ENCODE measurements around the gene ADAMTS14.

DNA sequence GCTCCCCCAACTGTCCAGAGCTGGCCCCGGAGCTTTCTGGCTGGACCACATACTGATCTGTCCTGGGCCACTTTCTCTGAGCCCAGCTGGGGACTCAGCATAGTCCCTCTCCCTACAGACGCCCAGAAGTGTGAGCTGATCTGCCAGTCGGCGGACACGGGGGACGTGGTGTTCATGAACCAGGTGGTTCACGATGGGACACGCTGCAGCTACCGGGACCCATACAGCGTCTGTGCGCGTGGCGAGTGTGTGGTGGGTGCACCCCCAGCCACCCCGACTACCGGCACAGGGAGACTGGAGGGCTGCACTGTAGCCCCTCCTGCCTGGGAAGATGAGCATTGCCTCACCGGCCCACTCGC, 71.1 kb downstream of the ADAMTS14 start:
- TF ChIP-seq, protein P1, sequence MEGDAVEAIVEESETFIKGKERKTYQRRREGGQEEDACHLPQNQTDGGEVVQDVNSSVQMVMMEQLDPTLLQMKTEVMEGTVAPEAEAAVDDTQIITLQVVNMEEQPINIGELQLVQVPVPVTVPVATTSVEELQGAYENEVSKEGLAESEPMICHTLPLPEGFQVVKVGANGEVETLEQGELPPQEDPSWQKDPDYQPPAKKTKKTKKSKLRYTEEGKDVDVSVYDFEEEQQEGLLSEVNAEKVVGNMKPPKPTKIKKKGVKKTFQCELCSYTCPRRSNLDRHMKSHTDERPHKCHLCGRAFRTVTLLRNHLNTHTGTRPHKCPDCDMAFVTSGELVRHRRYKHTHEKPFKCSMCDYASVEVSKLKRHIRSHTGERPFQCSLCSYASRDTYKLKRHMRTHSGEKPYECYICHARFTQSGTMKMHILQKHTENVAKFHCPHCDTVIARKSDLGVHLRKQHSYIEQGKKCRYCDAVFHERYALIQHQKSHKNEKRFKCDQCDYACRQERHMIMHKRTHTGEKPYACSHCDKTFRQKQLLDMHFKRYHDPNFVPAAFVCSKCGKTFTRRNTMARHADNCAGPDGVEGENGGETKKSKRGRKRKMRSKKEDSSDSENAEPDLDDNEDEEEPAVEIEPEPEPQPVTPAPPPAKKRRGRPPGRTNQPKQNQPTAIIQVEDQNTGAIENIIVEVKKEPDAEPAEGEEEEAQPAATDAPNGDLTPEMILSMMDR (optimal IDR thresholded peaks at IDR 0.05 in 1 of 3, IDR thresholded peaks at IDR 0.05 in 1 of 3, conservative IDR thresholded peaks at IDR 0.05 in 1 of 3; ENCODE audit: extremely low read depth in 1 of 3, insufficient read depth in 2 of 3, low read length in 3 of 3), result no peak
- TF ChIP-seq EZH2 (IDR thresholded peaks at IDR 0.05; ENCODE audit: low read length), result no peak
